Endometrium (tissue), 2 donors: ENCODE measurements around the gene MAPK6.
A peak's percentile ranks its signal among the peaks of the same experiment; 100 is the strongest.
"Not testable (repeated sequence)": the region's sequence is repeated elsewhere in the genome, so short reads cannot be mapped to it uniquely, and the experiment has no call there.

Experiments
- FAIRE-seq: peaks from 2 replicates; lab custom pipeline; 2012; peaks lifted over from hg19 to GRCh38; lab: Jason Lieb, UNC
- donor health status: control.
- donor health status: control.

MAPK6 gene

DNA sequence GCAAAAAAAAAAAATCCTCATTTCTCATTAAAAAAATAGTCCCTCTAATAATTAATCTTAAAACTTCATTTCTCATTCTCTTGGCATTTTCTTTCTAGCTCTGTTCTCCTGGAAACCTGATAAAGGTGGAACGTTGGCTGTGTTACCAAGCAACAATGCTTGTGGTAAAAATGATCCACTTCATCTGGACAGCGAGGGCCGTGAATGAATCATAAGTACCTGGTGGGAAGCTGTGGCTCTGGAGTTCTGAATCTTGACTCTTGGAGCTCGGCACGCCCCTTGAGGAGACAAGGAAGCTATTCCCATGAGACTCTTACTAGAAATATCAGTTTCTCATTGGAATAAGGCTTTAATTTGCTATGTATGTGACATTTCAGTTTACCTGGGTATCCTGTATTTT lies 61.0 kb downstream of the MAPK6 start:
- no peak for FAIRE-seq

DNA sequence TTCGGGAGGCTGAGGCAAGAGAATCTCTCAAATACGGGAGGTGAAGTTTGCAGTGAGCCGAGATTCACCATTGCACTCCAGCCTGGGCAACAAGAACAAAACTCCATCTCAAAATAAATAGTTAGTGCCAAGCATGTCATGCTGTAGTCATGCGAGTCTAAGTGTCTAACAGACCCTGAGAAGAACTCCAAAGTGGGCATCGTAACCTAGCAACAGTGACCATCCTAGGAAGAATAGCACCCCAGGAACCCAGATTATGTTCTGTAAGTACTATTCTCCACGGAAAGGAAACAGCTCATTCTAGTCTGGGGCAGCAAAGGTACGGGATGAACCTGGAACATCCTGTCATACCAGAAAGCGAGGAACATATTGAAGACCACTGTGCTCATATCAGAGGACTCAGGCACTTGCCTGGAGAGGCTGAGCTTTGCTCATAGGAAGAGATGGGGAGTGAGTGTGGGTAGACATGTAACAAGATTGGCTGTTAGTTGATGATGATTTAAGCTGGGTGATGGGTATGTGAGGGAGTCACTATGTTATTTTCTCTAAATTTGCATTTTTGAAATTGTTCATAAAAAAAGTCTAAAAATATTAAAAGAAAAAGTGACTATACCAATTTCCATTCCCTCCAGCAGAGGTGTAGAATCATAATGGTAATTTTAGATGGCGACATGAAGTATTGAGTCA lies 61.8 kb downstream of the MAPK6 start:
- FAIRE-seq, result no peak

DNA sequence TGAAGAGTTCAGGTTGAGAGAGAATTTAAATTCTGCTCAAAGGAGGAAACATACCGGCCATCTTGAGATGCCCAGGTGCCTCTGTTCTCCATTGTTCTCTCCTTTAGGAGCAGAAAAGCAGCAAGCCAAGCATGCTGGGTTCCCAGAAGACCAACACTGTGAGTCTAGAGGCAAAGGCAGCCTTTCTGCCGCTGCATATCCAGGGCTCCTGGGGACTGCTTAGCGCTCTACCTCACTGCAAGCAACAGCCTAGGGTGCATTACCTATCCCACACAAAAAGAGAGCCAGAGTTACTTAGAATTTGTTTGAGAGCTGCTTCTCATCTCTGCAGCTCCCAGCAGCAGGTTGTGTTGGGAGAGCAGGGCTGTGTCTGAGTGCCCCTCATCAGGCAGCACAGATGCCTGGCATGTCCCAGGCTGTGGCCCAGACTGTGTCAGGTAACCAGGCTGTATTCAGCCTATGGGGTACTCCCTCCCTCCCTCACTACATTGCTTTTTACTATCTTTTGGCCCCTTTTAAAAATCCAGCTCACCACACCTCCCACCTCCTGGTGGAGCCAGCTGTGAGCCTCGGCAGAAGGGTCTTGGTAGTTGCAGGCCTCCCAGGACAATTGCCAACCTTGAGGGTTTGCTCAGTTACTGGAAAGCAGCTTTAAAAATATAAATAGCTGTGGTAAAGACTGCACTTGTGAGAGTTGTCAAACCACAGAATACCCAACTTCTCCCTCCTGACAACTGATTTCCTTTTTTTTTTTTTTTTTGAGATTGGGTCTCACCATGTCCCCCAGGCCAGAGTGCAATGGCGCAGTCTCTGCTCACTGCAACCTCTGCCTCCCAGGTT lies 63.4 kb downstream of the MAPK6 start:
- FAIRE-seq, result no peak

DNA sequence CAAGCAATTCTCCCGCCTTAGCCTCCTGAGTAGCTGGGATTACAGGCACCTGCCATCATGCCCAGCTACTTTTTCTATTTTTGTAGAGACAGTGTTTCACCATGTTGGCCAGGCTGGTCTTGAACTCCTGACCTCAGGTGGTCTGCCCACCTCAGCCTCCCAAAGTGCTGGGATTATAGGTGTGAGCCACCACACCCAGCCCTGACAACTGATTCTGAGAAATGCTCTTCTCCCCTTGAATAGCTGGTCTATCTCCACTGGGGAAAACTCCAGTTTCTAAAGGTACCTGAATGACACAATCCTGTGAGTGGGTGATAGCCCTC lies 64.0 kb downstream of the MAPK6 start:
- not testable (repeated sequence) for FAIRE-seq

DNA sequence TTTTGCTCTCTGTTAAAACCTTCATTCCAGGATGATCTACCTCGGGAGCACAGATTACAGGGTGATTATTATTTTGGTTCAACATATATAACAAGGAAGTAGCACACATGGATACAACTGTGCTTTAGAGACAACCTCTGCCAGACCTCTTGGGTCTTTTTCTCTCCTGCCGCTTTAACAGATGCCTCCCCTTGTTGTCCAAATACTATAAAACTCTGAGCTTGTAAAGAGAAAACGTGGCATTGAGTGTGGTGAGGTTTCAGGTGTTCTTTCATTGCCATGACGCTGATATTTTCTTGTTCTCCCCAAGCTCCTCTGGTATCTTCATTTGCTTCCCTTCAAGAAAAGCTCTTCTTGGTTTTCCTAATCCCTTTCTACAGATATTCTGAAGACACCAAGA lies 64.6 kb downstream of the MAPK6 start:
- no peak for FAIRE-seq

DNA sequence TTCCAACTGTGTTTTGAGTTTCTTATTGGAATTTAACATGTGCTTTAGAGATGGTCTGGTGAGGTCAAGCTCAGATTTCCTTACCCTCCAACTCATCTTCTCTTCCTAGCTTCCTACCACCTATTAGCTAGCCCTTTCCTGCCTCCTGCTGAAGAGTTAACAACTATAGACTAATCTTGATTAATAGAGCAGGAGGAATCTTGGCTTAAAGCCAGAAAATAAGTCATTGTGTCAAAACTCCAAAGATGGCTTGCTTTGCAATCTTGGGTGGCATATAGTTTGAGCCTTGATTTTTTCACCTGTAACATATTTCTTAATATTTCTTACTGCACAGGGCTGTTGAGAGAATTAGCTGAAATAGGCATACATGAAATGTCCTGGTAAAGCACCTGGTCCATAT lies 66.3 kb downstream of the MAPK6 start:
- FAIRE-seq, result no peak

DNA sequence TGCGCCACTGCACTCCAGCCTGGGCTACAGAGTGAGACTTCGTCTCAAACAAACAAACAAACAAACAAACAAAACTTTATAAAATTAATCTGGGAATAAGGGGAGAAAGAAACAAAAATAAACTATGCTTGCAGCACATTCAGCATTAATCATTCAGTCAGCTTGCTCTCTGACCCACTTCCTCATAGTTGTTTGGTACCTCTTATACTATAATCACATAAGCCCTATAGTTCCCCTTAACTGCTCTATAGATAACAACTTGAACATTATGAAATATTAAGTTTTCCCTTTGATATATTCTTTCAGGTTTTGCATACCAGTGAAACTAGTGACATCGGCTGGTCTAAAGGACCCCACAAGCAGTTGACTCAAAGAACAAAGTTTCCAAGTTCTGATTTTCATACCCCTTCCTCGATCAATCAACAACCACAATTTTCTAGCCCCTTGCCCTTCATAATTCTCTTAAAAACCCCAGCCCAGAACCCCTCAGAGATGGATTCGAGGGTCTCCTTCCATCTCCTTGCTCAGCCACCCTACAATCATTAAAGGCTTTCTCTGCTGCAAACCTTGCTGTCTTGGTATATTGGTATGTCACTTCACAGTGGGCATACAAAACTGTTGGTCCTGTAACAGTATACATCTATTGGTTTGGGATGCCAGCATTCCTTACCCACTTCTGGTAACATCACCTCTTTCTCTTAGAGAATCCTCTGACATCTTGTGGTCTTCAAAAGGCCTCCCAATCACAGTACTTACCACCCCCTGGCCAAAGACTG lies 67.2 kb downstream of the MAPK6 start:
- FAIRE-seq, result no peak

DNA sequence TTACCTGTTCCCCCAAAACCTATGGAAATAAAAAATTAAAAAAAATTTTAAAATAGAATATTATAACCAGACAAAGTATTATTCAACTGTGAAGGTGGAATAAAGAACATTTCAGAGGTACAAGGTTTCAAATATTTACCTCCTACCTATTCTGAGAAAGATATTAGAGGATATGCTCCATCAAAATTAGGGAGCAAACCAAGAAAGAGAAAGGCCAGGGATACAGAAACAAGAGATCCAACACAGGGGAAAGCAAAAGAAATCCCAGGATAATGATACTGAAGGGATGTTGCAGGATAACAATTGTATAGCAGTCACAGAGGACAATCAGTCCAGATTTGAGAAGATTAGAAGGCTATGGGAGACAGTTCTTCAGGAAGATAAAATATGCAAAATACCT lies 71.2 kb downstream of the MAPK6 start:
- no peak for FAIRE-seq

DNA sequence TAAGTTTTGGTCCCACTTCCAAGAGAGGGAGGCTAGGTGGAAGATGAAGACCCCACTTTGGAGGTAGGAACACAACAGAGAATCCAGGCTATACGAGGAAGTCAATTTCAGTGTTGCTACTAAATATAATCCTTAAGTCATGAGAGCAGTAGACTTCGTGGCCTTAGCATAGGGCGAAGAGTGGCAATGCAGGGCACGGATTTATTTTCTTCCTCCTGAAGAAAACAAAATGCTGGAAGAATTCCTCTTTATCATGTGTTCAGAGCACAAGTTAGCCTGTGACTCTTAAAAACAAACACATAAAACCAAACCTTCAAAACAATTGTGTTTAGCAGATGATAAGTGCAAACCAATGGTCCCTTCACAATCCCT lies 74.1 kb downstream of the MAPK6 start:
- FAIRE-seq, result no peak

DNA sequence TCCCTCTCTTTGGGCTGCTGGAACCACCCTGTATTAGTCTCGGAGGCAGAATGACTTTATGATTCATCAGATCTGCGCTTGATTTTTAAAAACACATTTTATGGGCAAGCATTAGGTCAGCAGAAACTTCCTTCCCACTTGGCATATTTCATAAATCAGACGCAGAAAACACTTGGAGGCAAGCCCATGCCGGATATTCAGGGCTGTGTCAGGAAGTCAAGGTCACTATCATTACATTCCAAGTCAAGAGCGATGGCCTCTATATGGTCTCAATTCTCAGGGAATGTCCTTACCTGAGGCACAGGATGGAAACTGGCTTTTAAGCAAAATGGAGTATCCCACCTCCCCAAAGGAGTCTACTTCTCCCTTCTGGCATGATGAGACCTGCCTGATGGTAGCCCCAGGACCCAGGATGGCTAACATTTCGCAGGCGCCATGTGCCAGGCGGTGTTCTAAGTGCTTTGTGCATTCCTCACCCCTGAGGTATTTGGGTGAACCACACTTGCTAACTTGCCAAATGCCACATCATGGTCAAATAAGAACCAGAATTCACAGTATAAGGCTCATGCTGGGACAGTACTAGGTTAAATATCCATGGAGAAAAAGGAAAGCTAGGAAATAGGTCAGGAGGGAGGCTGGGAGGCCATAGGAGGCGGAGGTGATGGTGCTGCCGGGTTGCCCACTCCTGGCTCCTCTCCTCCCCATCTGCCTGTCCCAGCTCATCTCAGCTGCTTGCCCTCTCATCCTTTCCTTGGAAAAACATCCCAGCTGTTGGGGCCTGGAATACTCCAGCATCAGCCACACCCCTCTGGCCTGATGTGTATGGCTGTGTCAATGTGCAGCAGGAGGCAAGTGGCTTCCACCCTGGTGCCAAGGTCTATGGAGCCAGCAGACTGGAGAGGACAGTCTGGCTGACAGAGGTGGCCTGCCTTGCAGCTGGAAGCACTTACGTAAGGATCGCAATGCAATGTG lies 74.8 kb downstream of the MAPK6 start:
- FAIRE-seq, result peak; percentile 92

DNA sequence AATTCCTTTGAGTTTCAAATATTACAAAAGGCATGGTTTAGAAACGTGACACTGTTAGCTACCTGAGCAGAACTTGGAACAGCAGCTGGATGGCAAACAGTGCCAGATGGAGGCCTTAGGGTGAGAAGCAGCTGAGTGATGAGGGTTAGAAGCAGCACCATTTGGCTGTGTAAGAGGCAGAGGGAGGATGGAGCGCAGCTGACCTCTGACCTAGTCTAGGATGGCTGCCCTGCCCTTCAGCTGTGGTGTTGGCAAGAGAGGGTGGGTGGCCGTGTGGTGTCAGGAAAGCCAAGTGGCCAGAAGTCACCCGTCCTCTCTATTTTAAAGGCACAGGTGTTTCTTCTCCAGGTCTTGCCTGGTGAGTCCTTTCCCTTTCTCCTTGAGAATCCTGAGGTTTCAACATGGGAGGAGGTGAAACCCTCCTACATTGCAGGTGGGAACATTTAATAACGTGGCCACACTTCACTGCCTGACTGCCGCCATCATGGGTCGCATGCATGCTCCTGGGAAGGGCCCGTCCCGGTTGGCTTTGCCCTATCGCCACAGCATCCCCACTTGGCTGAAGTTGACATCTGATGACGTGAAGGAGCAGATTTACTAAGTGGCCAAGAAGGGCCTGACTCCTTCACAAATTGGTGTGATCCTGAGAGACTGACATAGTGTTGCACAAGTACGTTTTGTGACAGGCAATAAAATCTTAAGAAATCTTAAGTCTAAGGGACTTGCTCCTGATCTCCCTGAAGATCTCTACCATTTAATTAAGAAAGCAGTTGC lies 76.0 kb downstream of the MAPK6 start:
- no peak for FAIRE-seq

DNA sequence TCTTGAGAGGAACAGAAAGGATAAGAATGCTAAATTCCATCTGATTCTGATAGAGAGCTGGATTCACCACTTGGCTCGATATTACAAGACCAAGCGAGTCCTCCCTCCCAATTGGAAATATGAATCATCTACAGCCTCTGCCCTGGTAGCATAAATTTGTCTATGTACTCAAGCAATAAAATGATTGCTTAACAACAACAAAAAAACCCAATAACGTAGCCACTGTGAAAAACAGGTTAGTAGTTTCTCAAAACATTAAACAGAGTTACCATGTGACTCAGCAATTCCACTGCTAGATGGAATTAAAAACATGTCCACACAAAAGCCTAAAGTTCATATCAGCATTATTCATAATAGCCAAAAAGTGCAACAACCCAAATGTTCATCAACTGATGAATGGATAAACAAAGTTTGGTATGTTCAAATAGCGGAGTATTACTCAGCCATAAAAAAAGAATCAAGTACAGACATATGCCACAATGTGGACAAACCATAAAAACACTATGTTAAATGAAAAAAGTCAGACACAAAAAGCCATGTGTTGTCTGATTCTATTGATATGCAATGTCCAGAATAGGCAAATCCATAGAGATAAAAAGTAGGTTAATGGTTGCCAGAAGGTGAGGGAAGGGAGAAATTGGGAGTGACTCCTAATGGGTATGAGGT lies 76.7 kb downstream of the MAPK6 start:
- FAIRE-seq, result peak; percentile 95

DNA sequence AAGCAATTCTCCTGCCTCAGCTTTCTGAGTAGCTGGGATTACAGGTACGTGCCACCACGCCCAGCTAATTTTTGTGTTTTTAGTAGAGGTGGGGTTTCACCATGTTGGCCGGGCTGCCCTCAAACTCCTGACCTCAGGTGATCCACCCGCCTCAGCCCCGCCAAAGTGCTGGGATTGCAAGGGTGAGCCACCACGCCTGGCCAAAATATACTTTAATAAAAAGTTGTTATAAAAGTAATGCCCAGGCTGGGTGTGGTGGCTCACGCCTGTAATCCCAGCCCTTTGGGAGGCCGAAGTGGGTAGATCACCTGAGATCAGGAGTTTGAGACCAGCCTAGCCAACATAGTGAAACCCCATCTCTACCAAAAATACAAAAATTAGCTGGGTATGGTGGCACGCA lies 77.5 kb downstream of the MAPK6 start:
- not testable (repeated sequence) for FAIRE-seq

DNA sequence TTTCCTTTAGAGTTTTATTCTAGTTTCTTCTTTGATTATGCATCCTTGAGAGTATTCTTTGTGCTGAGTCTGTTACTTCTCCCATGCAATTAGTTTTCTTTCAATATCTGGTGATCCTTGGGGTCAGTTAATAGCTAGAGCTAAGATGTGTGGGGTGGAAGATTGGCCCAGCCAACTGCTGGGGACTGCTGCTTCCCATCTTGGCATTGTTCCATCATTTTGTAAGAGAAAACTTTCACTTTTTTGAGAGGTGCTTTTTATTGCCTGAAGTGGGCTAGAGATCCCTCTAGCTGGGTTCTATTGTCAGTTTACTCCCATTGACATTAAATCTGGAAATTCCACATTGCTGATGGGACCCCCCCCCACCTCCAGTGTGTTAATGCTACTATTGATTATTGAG lies 78.2 kb downstream of the MAPK6 start:
- no peak for FAIRE-seq

DNA sequence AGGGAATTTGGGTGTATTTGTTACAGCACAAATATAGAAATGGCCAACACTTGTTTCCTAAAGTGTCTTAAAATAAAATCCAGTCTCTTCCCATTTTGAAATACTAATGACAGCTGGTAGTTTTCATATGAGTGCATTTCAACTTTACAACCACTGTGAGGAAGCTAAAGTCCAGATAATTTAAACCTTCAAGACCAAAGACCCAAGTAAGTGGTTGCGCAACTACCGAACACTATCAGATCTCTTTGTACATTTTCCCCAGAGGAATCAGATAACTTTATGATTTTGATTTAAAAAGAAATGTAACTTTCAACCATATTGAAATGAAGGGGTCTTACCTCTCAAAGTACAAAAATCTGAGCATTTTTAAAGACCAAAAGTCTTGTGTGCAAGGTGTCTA lies 79.3 kb downstream of the MAPK6 start:
- no peak for FAIRE-seq

DNA sequence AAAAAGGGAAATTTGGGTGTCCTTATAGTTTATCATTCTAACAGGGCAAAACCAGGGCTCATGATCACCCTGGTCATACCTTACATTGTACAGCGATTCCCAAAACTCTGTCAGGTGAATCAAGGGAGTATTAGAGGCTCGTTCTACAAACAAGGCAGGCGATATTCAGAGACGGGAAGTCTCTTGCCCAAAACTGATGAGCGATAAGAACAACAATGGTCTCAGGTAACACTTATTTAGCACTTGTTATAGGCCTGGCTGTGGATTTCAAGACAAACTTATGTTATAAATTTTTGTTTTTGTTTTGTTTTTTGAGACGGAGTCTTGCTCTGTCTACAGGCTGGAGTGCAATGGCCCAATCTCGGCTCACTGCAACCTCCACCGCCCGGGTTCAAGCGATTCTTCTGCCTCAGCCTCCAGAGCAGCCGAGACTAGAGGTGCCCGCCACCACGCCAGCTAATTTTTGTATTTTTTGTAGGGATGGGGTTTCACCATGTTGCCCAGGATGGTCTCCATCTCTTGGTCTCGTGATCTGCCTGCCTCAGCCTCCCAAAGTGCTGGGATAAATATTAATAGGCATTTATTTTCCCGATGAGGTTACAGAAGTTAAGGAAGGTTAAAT lies 80.7 kb downstream of the MAPK6 start:
- FAIRE-seq, result no peak

DNA sequence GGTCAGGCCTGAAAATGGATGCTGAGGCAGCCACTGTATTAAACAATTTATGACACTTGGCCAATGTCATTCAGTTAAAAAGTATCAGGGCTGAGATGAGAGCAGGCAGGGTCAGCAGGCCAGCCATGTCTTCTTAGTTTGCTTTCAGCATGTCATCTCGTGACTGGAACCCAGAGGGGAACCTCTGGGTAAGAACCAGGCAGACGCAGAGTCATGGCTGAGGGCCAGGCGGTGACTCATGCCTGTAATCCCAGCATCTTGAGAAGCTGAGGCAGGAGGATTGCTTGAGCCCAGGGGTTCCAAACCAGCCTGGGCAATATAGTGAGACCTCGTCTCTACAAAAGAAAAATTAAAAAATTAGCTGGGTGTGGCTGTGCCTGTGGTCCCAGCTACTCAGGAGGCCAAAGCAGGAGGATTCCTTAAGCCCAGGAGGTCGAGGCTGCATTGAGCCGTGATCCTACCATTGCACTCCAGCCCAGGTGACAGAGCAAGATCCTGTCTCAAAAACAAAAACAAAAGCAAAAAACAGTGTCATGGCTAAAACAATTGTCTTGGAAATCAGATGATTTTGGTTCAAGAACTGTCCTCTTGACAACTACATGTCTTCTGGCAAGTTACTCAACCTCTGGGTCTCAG lies 81.9 kb downstream of the MAPK6 start:
- no peak for FAIRE-seq

DNA sequence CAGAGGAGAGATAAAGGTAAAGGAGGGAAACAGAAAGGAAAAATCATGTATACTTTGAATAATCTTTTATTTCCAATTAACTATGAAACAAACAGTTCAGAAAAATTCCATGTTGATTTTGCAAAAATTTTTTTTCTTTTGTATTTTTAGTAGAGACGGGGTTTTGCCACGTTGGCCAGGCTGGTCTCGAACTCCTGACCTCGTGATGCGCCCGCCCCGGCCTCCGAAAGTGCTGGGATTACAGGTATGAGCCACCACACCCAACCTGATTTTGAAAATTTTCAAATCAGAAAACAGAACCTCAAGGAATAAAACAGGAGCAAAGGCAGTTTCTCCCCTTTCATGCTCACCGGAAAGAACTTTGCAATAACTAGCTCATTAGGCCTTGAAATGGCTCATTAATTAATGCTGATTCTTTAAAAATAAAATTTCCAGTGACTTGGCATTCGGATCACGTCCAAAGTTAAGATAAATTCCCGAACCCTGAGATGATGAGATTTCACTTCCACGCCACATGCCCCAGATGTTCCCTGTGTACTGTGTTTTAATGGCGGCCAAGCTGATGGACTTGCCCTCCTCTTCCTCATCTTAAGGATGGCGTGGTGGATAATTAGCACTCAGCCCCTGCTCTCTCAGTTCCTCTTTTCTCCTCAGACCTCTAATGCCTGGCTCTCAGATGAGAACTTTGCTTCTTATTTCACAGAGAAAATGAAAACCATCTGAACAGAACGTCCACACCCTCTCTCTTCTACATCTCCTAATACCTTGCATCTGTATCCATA lies 82.7 kb downstream of the MAPK6 start:
- no peak for FAIRE-seq

DNA sequence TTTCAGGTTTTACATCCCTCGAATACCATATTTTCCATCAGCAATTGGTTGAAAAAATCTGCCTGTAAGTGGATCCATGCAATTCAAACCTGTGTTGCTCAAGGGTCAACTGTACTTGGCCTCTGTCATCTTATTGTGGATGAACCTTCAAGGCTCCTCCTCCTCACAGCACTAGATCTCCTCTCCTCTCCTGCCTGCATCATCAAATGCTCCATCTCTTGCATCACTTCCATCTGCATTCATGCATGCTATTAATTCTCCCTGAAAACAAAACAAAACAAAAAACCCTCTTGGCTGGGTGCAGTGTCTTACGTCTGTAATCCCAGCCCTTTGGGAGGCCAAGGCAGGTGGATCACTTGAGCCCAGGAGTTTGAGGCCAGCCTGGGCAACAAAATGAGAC lies 83.4 kb downstream of the MAPK6 start:
- FAIRE-seq, result no peak
